ENCODE measurements around the gene FOXP1. TPM values are rescaled to one million over a fixed set of nuclear protein-coding genes. Genes with fewer than 3 reads are reported as not detected.

The FOXP1 gene
- total RNA-seq, 1 donor from 2014 or later: 113 TPM

DNA sequence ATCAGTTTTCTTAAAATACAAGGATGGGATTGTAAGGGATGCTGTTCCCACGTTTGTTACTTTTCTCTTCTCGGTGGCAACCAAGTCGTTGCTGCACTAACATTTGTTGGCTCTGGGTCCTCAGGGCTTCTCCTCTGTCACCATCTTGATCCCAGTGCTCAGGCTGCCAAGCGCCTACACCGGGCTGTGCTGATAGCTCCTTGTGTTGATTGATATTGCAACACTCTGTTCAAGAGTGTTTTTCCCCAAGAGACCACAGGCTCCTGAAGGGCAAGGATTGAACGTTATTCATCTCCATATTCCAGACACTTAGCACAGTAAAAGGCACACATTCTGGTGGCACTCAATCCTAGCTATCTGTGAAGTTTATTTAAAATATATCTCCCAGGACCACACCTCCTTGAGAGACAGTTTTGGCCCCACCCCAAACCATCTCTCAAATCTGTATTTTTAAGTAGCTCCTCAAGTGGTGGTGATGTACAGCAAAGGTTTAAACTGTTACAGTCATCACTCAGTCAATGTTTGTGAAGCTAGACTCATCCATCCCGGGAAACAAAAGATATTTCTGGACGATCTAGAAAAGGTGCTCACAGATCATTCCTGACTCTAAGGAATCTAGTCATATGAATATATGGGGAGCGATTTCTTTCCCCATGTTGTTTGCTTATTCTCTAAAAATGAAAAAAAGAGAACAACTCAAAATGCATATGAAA is 38.5 kb upstream of the FOXP1 start:
- Mint-ChIP-seq H3K36me3 (no peaks in the 10 kb centered on the region), H3K4me1 (ENCODE audit: unreplicated experiment) (no peaks in the 10 kb centered on the region), H3K4me3 (no peak overlapping the region), H3K27me3 (no peaks in the 10 kb centered on the region), H3K9me3 (no peaks in the 10 kb centered on the region), H3K27ac (no peak overlapping the region)
- TF ChIP-seq, protein P1, sequence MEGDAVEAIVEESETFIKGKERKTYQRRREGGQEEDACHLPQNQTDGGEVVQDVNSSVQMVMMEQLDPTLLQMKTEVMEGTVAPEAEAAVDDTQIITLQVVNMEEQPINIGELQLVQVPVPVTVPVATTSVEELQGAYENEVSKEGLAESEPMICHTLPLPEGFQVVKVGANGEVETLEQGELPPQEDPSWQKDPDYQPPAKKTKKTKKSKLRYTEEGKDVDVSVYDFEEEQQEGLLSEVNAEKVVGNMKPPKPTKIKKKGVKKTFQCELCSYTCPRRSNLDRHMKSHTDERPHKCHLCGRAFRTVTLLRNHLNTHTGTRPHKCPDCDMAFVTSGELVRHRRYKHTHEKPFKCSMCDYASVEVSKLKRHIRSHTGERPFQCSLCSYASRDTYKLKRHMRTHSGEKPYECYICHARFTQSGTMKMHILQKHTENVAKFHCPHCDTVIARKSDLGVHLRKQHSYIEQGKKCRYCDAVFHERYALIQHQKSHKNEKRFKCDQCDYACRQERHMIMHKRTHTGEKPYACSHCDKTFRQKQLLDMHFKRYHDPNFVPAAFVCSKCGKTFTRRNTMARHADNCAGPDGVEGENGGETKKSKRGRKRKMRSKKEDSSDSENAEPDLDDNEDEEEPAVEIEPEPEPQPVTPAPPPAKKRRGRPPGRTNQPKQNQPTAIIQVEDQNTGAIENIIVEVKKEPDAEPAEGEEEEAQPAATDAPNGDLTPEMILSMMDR (conservative IDR thresholded peaks at IDR 0.05): no peak
- no peak for DNase-seq (ENCODE audit: extremely low spot score, unreplicated experiment)

DNA sequence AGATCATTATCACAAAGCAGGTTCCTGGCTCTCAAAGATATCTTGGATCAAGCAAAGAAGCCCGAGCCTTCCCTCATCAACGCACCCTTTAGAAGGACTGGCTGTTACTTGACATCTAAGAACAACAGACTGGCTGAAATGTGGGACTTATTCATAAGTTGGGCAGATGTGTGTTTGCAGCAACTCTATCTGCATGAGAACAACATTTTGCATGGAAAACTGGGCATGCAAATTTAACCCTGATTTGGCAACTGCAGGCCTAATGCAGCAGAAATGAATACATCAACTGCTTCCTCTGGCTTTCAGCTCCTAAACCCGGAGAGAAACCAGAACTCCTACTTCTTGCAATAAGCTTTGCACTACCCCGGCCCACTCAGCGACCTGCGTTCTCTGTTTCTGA is 35.0 kb upstream of the FOXP1 start:
- Mint-ChIP-seq H3K27ac (no peak overlapping the region), H3K36me3 (no peaks in the 10 kb centered on the region), H3K4me3 (no peak overlapping the region), H3K4me1 (ENCODE audit: unreplicated experiment) (no peaks in the 10 kb centered on the region), H3K9me3 (no peaks in the 10 kb centered on the region), H3K27me3 (no peaks in the 10 kb centered on the region)
- no peak for DNase-seq (ENCODE audit: extremely low spot score, unreplicated experiment)
- TF ChIP-seq, protein P1 (conservative IDR thresholded peaks at IDR 0.05): no peak

GRCh38 chr3:71616571-71617021 is 33.1 kb upstream of the FOXP1 start:
- H3K4me1 Mint-ChIP-seq (ENCODE audit: unreplicated experiment): no peaks in the 10 kb centered on the region
- TF ChIP-seq, protein P1 (conservative IDR thresholded peaks at IDR 0.05): no peak
- DNase-seq (ENCODE audit: extremely low spot score, unreplicated experiment): no peak
- H3K27me3 Mint-ChIP-seq: no peaks in the 10 kb centered on the region
- H3K27ac Mint-ChIP-seq: no peak overlapping the region
- H3K9me3 Mint-ChIP-seq: no peaks in the 10 kb centered on the region
- H3K4me3 Mint-ChIP-seq: no peak overlapping the region
- no peaks in the 10 kb centered on the region for H3K36me3 Mint-ChIP-seq

GRCh38 chr3:71614869-71615268 is 31.3 kb upstream of the FOXP1 start:
- H3K9me3 Mint-ChIP-seq: no peaks in the 10 kb centered on the region
- no peak overlapping the region for H3K4me3 Mint-ChIP-seq
- TF ChIP-seq, protein P1 (conservative IDR thresholded peaks at IDR 0.05): no peak
- no peaks in the 10 kb centered on the region for H3K36me3 Mint-ChIP-seq
- H3K4me1 Mint-ChIP-seq (ENCODE audit: unreplicated experiment): no peaks in the 10 kb centered on the region
- H3K27me3 Mint-ChIP-seq: no peaks in the 10 kb centered on the region
- no peak overlapping the region for H3K27ac Mint-ChIP-seq
- DNase-seq (ENCODE audit: extremely low spot score, unreplicated experiment): no peak

DNA sequence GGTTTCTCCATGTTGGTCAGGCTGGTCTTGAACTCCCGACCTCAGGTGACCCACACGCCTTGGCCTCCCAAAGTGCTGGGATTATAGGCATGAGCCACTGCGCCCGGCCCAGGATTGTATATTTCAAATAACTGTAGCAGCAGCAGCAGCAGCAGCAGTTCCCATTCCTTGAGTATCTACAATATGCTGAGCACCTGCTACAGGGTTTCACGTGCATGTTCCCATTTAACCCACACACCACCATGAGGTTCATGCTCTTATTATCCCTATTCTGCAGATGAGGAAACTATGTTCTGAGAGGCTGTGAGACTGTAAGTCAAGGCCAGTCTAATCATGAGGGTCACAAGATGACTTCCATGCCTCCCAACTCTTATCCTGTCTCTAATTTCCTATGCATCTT is 30.9 kb upstream of the FOXP1 start:
- TF ChIP-seq, protein P1 (conservative IDR thresholded peaks at IDR 0.05): no peak
- Mint-ChIP-seq H3K4me3 (no peak overlapping the region), H3K27ac (no peak overlapping the region), H3K4me1 (ENCODE audit: unreplicated experiment) (no peaks in the 10 kb centered on the region), H3K36me3 (no peaks in the 10 kb centered on the region), H3K9me3 (no peaks in the 10 kb centered on the region), H3K27me3 (no peaks in the 10 kb centered on the region)
- no peak for DNase-seq (ENCODE audit: extremely low spot score, unreplicated experiment)

Data from type B pancreatic cell (in vitro differentiated cells).